Measurements from ENCODE around the gene CLTC.

Gene CLTC

GRCh38 chr17:59727817-59728533, 108.3 kb downstream of the CLTC start:
- Histone ChIP-seq H3K4me1 (ENCODE audit: control insufficient read depth in 5 of 5, insufficient read depth in 5 of 5, low read length in 5 of 5) (peaks cover 0 to 23% (median 11%) of the 10 kb centered on the region in 5 donors), H3K4me3 (ENCODE audit: low read depth in 1 of 5, low read length in 5 of 5) (no peak overlapping the region), H3K27ac (ENCODE audit: low read depth, low read length) (no peak overlapping the region), H3K27me3 (ENCODE audit: control insufficient read depth in 5 of 5, insufficient read depth in 4 of 5, low read length in 5 of 5) (no peaks in the 10 kb centered on the region), H3K36me3 (ENCODE audit: control insufficient read depth in 5 of 5, insufficient read depth in 5 of 5, low read length in 5 of 5) (peaks cover 0 to 2% (median 0%) of the 10 kb centered on the region in 5 donors), H3K9me3 (ENCODE audit: control insufficient read depth in 5 of 5, low read length in 5 of 5) (no peaks in the 10 kb centered on the region), H3K9ac (ENCODE audit: low read length in 5 of 5) (no peak overlapping the region)

DNA sequence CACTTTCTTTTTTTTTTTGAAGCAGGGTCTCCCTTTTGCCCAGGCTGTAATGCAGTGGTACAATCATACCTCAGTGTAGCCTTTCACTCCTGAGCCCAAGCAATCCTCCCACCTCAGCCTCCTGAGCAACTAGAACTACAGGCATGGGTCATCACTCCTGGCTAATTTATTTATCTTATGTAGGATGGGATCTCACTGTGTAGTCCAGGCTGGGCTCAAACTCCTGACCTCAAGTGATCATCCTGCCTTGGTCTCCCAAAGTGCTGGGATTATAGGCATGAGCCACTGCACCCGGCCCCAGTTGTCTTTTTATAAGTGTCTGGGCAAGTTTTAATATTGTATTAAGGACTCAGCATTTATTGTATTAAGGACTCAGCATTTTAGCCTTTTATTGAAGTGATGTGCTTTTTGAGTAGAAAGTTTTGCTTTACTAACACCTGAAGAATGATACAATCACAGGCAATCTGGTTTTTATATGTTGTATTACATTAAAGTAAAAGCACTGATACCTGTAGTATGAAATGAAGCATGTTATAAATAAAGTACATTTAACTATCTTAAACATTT, 110.7 kb downstream of the CLTC start:
- H3K4me1 ChIP-seq (ENCODE audit: control insufficient read depth in 5 of 5, insufficient read depth in 5 of 5, low read length in 5 of 5), result peaks cover 0 to 15% (median 5%) of the 10 kb centered on the region in 5 donors
- no peak overlapping the region for H3K27ac ChIP-seq (ENCODE audit: low read depth, low read length)
- H3K27me3 ChIP-seq (ENCODE audit: control insufficient read depth in 5 of 5, insufficient read depth in 4 of 5, low read length in 5 of 5), result no peaks in the 10 kb centered on the region
- no peaks in the 10 kb centered on the region for H3K9me3 ChIP-seq (ENCODE audit: control insufficient read depth in 5 of 5, low read length in 5 of 5)
- no peak overlapping the region for H3K9ac ChIP-seq (ENCODE audit: low read length in 5 of 5)
- no peak overlapping the region for H3K4me3 ChIP-seq (ENCODE audit: low read depth in 1 of 5, low read length in 5 of 5)
- H3K36me3 ChIP-seq (ENCODE audit: control insufficient read depth in 5 of 5, insufficient read depth in 5 of 5, low read length in 5 of 5), result peaks cover 0 to 7% (median 3%) of the 10 kb centered on the region in 5 donors

GRCh38 chr17:59733697-59734096, 114.0 kb downstream of the CLTC start:
- no peak overlapping the region for H3K9ac ChIP-seq (ENCODE audit: low read length in 5 of 5)
- H3K27ac ChIP-seq (ENCODE audit: low read depth, low read length), result no peak overlapping the region
- no peaks in the 10 kb centered on the region for H3K27me3 ChIP-seq (ENCODE audit: control insufficient read depth in 5 of 5, insufficient read depth in 4 of 5, low read length in 5 of 5)
- H3K4me3 ChIP-seq (ENCODE audit: low read depth in 1 of 5, low read length in 5 of 5), result no peak overlapping the region
- H3K4me1 ChIP-seq (ENCODE audit: control insufficient read depth in 5 of 5, insufficient read depth in 5 of 5, low read length in 5 of 5), result peaks cover 0 to 10% (median 0%) of the 10 kb centered on the region in 5 donors
- H3K9me3 ChIP-seq (ENCODE audit: control insufficient read depth in 5 of 5, low read length in 5 of 5), result no peaks in the 10 kb centered on the region
- H3K36me3 ChIP-seq (ENCODE audit: control insufficient read depth in 5 of 5, insufficient read depth in 5 of 5, low read length in 5 of 5), result peaks cover 0 to 27% (median 10%) of the 10 kb centered on the region in 5 donors

DNA sequence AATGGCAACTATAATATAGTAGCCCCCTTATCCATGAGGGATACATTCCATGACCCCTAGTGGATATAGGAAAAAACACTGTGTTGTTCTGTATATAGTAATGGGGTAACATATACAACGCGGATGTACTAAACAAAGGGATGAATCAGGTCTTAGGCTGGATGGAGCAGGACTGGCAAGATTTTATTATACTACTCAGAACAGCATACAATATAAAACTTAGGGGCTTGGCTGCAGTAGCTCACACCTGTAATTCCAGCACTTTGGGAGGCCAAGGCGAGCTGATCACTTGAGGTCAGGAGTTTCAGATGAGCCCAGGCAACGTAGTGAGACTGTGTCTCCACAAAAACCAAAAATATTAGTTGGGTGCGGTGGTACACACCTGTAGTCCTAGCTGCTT, 114.5 kb downstream of the CLTC start:
- H3K27me3 ChIP-seq (ENCODE audit: control insufficient read depth in 5 of 5, insufficient read depth in 4 of 5, low read length in 5 of 5), result no peaks in the 10 kb centered on the region
- no peak overlapping the region for H3K9ac ChIP-seq (ENCODE audit: low read length in 5 of 5)
- H3K36me3 ChIP-seq (ENCODE audit: control insufficient read depth in 5 of 5, insufficient read depth in 5 of 5, low read length in 5 of 5), result peaks cover 0 to 27% (median 11%) of the 10 kb centered on the region in 5 donors
- H3K27ac ChIP-seq (ENCODE audit: low read depth, low read length), result no peak overlapping the region
- peaks cover 0 to 10% (median 0%) of the 10 kb centered on the region in 5 donors for H3K4me1 ChIP-seq (ENCODE audit: control insufficient read depth in 5 of 5, insufficient read depth in 5 of 5, low read length in 5 of 5)
- no peaks in the 10 kb centered on the region for H3K9me3 ChIP-seq (ENCODE audit: control insufficient read depth in 5 of 5, low read length in 5 of 5)
- no peak overlapping the region for H3K4me3 ChIP-seq (ENCODE audit: low read depth in 1 of 5, low read length in 5 of 5)

GRCh38 chr17:59737324-59737723, 117.6 kb downstream of the CLTC start:
- Histone ChIP-seq H3K4me3 (ENCODE audit: low read depth in 1 of 5, low read length in 5 of 5) (no peak overlapping the region), H3K27me3 (ENCODE audit: control insufficient read depth in 5 of 5, insufficient read depth in 4 of 5, low read length in 5 of 5) (no peaks in the 10 kb centered on the region), H3K36me3 (ENCODE audit: control insufficient read depth in 5 of 5, insufficient read depth in 5 of 5, low read length in 5 of 5) (peaks cover 0 to 29% (median 12%) of the 10 kb centered on the region in 5 donors), H3K27ac (ENCODE audit: low read depth, low read length) (no peak overlapping the region), H3K4me1 (ENCODE audit: control insufficient read depth in 5 of 5, insufficient read depth in 5 of 5, low read length in 5 of 5) (no peaks in the 10 kb centered on the region), H3K9ac (ENCODE audit: low read length in 5 of 5) (no peak overlapping the region), H3K9me3 (ENCODE audit: control insufficient read depth in 5 of 5, low read length in 5 of 5) (no peaks in the 10 kb centered on the region)

DNA sequence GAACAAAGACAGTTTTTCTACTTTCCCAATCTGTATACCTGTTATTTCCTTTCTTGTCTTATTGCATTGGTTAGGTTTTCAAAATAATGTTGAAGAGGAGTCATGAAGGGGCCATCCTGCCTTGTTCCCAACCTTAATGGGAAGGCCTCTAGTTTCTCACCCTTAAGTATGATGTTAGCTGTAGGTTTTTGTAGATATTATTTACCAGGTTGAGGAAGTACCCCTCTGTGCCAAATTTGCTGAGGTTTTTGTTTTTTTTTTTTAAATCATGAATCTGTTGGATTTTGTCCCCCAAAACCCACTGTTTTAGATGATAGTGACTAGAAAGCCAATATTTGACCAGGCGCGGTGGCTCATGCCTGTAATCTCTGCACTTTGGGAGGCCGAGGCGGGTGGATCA, 124.1 kb downstream of the CLTC start:
- Histone ChIP-seq H3K36me3 (ENCODE audit: control insufficient read depth in 5 of 5, insufficient read depth in 5 of 5, low read length in 5 of 5) (peaks cover 0 to 7% (median 4%) of the 10 kb centered on the region in 5 donors), H3K4me1 (ENCODE audit: control insufficient read depth in 5 of 5, insufficient read depth in 5 of 5, low read length in 5 of 5) (no peaks in the 10 kb centered on the region), H3K27ac (ENCODE audit: low read depth, low read length) (no peak overlapping the region), H3K9me3 (ENCODE audit: control insufficient read depth in 5 of 5, low read length in 5 of 5) (no peaks in the 10 kb centered on the region), H3K27me3 (ENCODE audit: control insufficient read depth in 5 of 5, insufficient read depth in 4 of 5, low read length in 5 of 5) (no peaks in the 10 kb centered on the region), H3K9ac (ENCODE audit: low read length in 5 of 5) (no peak overlapping the region), H3K4me3 (ENCODE audit: low read depth in 1 of 5, low read length in 5 of 5) (no peak overlapping the region)

- no peaks in the 10 kb centered on the region for H3K9me3 ChIP-seq (ENCODE audit: control insufficient read depth in 5 of 5, low read length in 5 of 5)
- no peak overlapping the region for H3K4me3 ChIP-seq (ENCODE audit: low read depth in 1 of 5, low read length in 5 of 5)
- no peaks in the 10 kb centered on the region for H3K27me3 ChIP-seq (ENCODE audit: control insufficient read depth in 5 of 5, insufficient read depth in 4 of 5, low read length in 5 of 5)
- H3K9ac ChIP-seq (ENCODE audit: low read length in 5 of 5), result no peak overlapping the region
- no peaks in the 10 kb centered on the region for H3K4me1 ChIP-seq (ENCODE audit: control insufficient read depth in 5 of 5, insufficient read depth in 5 of 5, low read length in 5 of 5)
- H3K36me3 ChIP-seq (ENCODE audit: control insufficient read depth in 5 of 5, insufficient read depth in 5 of 5, low read length in 5 of 5), result peaks cover 0 to 7% (median 4%) of the 10 kb centered on the region in 5 donors
- no peak overlapping the region for H3K27ac ChIP-seq (ENCODE audit: low read depth, low read length)
Observed at GRCh38 chr17:59745040-59745439, 125.3 kb downstream of the CLTC start.

Measured in subcutaneous abdominal adipose tissue (tissue), 5 donors.